ENCODE results near the gene EFNA5. TPM values are rescaled to one million over a fixed set of nuclear protein-coding genes. Genes with fewer than 3 reads are reported as not detected.

EFNA5 gene
- total RNA-seq, 1 experiment from 2014 or later = 0.22 TPM

DNA sequence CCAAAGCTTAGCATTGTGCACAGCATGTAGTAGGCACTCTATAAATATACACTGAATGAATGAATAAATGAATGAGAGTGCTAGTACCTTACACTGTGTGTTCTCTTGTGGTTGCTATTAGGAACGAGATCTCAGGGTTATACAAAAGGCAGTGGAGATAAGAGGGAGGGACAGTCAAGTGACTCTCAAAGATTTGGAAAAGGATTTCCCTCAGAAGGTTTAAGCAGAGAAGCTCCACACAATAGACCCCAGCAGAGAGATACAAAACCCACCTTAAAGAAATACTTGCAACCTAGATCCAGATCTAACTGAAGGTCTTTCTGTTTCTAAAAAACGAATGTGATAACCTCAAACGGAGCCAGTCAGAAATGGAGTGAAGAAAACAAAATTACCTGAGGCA, 11.8 kb upstream of the EFNA5 start:
- ChIA-PET POLR2A (no interaction called here), CTCF (no interaction called here), RAD21 (ENCODE audit: low non-redundant PET in 1 of 2, low total read pairs in 2 of 2, uncharacterized antibody in 2 of 2, unreplicated experiment in 2 of 2) (no interaction called here)
- Histone ChIP-seq H3K27me3 (ENCODE audit: insufficient read depth, low read length) (no peaks in the 10 kb centered on the region), H3K9ac (ENCODE audit: low read length) (no peak overlapping the region), H3K9me3 (ENCODE audit: control insufficient read depth in 1 of 2, insufficient read depth in 1 of 2, low read depth in 1 of 2, low read length in 2 of 2) (no peaks in the 10 kb centered on the region), H3K9me2 (ENCODE audit: insufficient read depth) (no peaks in the 10 kb centered on the region; the same call in 1 of the 2 replicates), H2AFZ (ENCODE audit: low read depth, low read length, poor library complexity, severe bottlenecking) (no peak overlapping the region), H3K79me2 (ENCODE audit: insufficient read depth, low read length) (no peaks in the 10 kb centered on the region), H4K20me1 (ENCODE audit: insufficient read depth) (no peaks in the 10 kb centered on the region), H3K4me2 (ENCODE audit: low read length) (no peak overlapping the region), H3K27ac (ENCODE audit: low read depth, low read length) (no peak overlapping the region), H3K36me3 (ENCODE audit: control insufficient read depth in 1 of 2, insufficient read depth in 2 of 2, low read length in 2 of 2) (no peaks in the 10 kb centered on the region), H3K4me3 (replicated peaks in 1 of 2; ENCODE audit: low read depth in 1 of 2, low read length in 2 of 2) (no peak overlapping the region), H3K4me1 (ENCODE audit: control insufficient read depth in 1 of 2, insufficient read depth in 2 of 2, low read length in 2 of 2) (no peaks in the 10 kb centered on the region)
- DNase-seq (ENCODE audit: low read depth, low spot score) (no peak), ATAC-seq (no peak)
- no TSS peak for BruUV-seq (replicated peaks)
- TF ChIP-seq ZFX (IDR thresholded peaks at IDR 0.05) = no peak
- no peak for TF ChIP-seq SRF (IDR thresholded peaks at IDR 0.05; ENCODE audit: low read depth)
- no peak for TF ChIP-seq ELF1 (IDR thresholded peaks at IDR 0.05; ENCODE audit: borderline replicate concordance, low read depth)
- no peak for TF ChIP-seq YY1 (IDR thresholded peaks at IDR 0.05; ENCODE audit: extremely low read depth, insufficient replicate concordance, low read depth, low read length)
- TF ChIP-seq, protein P1, sequence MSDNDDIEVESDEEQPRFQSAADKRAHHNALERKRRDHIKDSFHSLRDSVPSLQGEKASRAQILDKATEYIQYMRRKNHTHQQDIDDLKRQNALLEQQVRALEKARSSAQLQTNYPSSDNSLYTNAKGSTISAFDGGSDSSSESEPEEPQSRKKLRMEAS (IDR thresholded peaks at IDR 0.05) = no peak
- TF ChIP-seq, protein P2, sequence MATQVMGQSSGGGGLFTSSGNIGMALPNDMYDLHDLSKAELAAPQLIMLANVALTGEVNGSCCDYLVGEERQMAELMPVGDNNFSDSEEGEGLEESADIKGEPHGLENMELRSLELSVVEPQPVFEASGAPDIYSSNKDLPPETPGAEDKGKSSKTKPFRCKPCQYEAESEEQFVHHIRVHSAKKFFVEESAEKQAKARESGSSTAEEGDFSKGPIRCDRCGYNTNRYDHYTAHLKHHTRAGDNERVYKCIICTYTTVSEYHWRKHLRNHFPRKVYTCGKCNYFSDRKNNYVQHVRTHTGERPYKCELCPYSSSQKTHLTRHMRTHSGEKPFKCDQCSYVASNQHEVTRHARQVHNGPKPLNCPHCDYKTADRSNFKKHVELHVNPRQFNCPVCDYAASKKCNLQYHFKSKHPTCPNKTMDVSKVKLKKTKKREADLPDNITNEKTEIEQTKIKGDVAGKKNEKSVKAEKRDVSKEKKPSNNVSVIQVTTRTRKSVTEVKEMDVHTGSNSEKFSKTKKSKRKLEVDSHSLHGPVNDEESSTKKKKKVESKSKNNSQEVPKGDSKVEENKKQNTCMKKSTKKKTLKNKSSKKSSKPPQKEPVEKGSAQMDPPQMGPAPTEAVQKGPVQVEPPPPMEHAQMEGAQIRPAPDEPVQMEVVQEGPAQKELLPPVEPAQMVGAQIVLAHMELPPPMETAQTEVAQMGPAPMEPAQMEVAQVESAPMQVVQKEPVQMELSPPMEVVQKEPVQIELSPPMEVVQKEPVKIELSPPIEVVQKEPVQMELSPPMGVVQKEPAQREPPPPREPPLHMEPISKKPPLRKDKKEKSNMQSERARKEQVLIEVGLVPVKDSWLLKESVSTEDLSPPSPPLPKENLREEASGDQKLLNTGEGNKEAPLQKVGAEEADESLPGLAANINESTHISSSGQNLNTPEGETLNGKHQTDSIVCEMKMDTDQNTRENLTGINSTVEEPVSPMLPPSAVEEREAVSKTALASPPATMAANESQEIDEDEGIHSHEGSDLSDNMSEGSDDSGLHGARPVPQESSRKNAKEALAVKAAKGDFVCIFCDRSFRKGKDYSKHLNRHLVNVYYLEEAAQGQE (IDR thresholded peaks at IDR 0.05; ENCODE audit: low read depth) = no peak
- no peak for TF ChIP-seq SIN3A (IDR thresholded peaks at IDR 0.05; ENCODE audit: low read depth)
- no peak for TF ChIP-seq POLR2A (IDR thresholded peaks at IDR 0.05; ENCODE audit: borderline replicate concordance, extremely low read depth, insufficient read depth, insufficient read length)
- no peak for TF ChIP-seq CBX3 (IDR thresholded peaks at IDR 0.05; ENCODE audit: low read depth)
- no peak for TF ChIP-seq FOSL1 (IDR thresholded peaks at IDR 0.05; ENCODE audit: low read depth)
- TF ChIP-seq SP1 (IDR thresholded peaks at IDR 0.05; ENCODE audit: low read depth) = no peak
- TF ChIP-seq EGR1 (IDR thresholded peaks at IDR 0.05; ENCODE audit: low read depth) = no peak
- TF ChIP-seq, protein P3, sequence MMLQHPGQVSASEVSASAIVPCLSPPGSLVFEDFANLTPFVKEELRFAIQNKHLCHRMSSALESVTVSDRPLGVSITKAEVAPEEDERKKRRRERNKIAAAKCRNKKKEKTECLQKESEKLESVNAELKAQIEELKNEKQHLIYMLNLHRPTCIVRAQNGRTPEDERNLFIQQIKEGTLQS (IDR thresholded peaks at IDR 0.05) = no peak
- no peak for TF ChIP-seq JUND (IDR thresholded peaks at IDR 0.05)
- no peak for TF ChIP-seq TCF7L2 (IDR thresholded peaks at IDR 0.05; ENCODE audit: borderline replicate concordance, extremely low read depth, insufficient read depth, insufficient read length)
- TF ChIP-seq RAD21 (IDR thresholded peaks at IDR 0.05; ENCODE audit: low read depth) = no peak
- intact Hi-C loops (cut with micrococcal nuclease) = no loop called here
